Measurements from ENCODE around the gene ABHD16A.

GRCh38 chr6:31723980-31724691 lies 21.0 kb upstream of the ABHD16A start:
- TF ChIP-seq CTCF (IDR thresholded peaks at IDR 0.05) (no peak), POLR2A (IDR thresholded peaks at IDR 0.05) (no peak)

Measured in Peyer's patch (tissue), 4 donors.